HEK293 (cell line): ENCODE results near the gene AIG1.

Experiments used
- SCRT2 ChIP-seq: fragments of 450-650 bp; formaldehyde crosslinking; IDR thresholded peaks from 2 replicates; pipeline ENCODE4 v1.5.1; 2016; ENCODE audit warnings: missing biosample characterization, missing genetic modification characterization
- ZBTB17 ChIP-seq: fragments of 450-650 bp; formaldehyde crosslinking; IDR thresholded peaks from 2 replicates; pipeline ENCODE4 v1.5.1; 2016; ENCODE audit warnings: missing biosample characterization, missing genetic modification characterization
- ZBTB48 ChIP-seq: fragments of 450-650 bp; formaldehyde crosslinking; IDR thresholded peaks from 2 replicates; pipeline ENCODE4 v1.5.1; 2016; ENCODE audit warnings: missing biosample characterization, missing genetic modification characterization
- ZFP41 ChIP-seq: fragments of 450-650 bp; formaldehyde crosslinking; IDR thresholded peaks from 2 replicates; pipeline ENCODE4 v1.5.1; 2016; ENCODE audit warnings: missing biosample characterization, missing genetic modification characterization, borderline replicate concordance
- ZNF157 ChIP-seq: fragments of 450-650 bp; formaldehyde crosslinking; IDR thresholded peaks from 2 replicates; pipeline ENCODE4 v1.5.1; 2016; ENCODE audit warnings: missing biosample characterization, missing genetic modification characterization
- ZNF174 ChIP-seq: fragments of 450-650 bp; formaldehyde crosslinking; IDR thresholded peaks from 2 replicates; pipeline ENCODE4 v1.5.0; 2017; ENCODE audit warnings: missing biosample characterization, mild to moderate bottlenecking, missing genetic modification characterization
- ZNF2 ChIP-seq: fragments of 450-650 bp; formaldehyde crosslinking; IDR thresholded peaks from 2 replicates; pipeline ENCODE4 v1.5.1; 2016; ENCODE audit warnings: missing biosample characterization, missing genetic modification characterization
- ZNF221 ChIP-seq: fragments of 450-650 bp; formaldehyde crosslinking; IDR thresholded peaks from 2 replicates; pipeline ENCODE4 v1.5.1; 2017; ENCODE audit warnings: missing biosample characterization, missing genetic modification characterization, borderline replicate concordance
- ZNF274 ChIP-seq, 2 experiments: fragments of 200-500 bp in 1 of 2; fragments of 450-650 bp in 1 of 2; sonication (Bioruptor generic) in 1 of 2; formaldehyde crosslinking in 1 of 2; IDR thresholded peaks; 2 replicates each; pipeline versions ENCODE4 v1.5.1 to v1.6.1; 2014 to 2016; ENCODE audit warnings: borderline replicate concordance in 1 of 2, inconsistent platforms in 1 of 2, low read length in 1 of 2, missing biosample characterization in 1 of 2, missing genetic modification characterization in 1 of 2
- ZNF311 ChIP-seq: fragments of 450-650 bp; formaldehyde crosslinking; IDR thresholded peaks from 2 replicates; pipeline ENCODE4 v1.5.1; 2017; ENCODE audit warnings: missing biosample characterization, missing genetic modification characterization, borderline replicate concordance
- ZNF324 ChIP-seq: fragments of 450-650 bp; formaldehyde crosslinking; IDR thresholded peaks from 2 replicates; pipeline ENCODE4 v1.5.1; 2016; ENCODE audit warnings: missing biosample characterization, missing genetic modification characterization
- ZNF354C ChIP-seq: fragments of 450-650 bp; formaldehyde crosslinking; IDR thresholded peaks from 2 replicates; pipeline ENCODE4 v1.5.1; 2016; ENCODE audit warnings: missing biosample characterization, missing genetic modification characterization, low read depth, borderline replicate concordance
- ZNF394 ChIP-seq: fragments of 450-650 bp; formaldehyde crosslinking; IDR thresholded peaks from 2 replicates; pipeline ENCODE4 v1.5.1; 2016; ENCODE audit warnings: missing biosample characterization, missing genetic modification characterization, mild to moderate bottlenecking, moderate library complexity, borderline replicate concordance
- ZNF423 ChIP-seq: fragments of 450-650 bp; formaldehyde crosslinking; IDR thresholded peaks from 2 replicates; pipeline ENCODE4 v1.5.1; 2016; ENCODE audit warnings: missing biosample characterization, missing genetic modification characterization
- ZNF510 ChIP-seq: fragments of 450-650 bp; formaldehyde crosslinking; IDR thresholded peaks from 2 replicates; pipeline ENCODE4 v1.5.1; 2018; ENCODE audit warnings: mild to moderate bottlenecking, missing genetic modification characterization, missing biosample characterization; ENCODE audit not compliant: insufficient replicate concordance
- ZNF585B ChIP-seq: fragments of 450-650 bp; formaldehyde crosslinking; IDR thresholded peaks from 2 replicates; pipeline ENCODE4 v1.5.1; 2016; ENCODE audit warnings: missing biosample characterization, missing genetic modification characterization
- ZNF621 ChIP-seq: fragments of 450-650 bp; formaldehyde crosslinking; IDR thresholded peaks from 2 replicates; pipeline ENCODE4 v1.5.1; 2017; ENCODE audit warnings: missing biosample characterization, missing genetic modification characterization
- ZNF623 ChIP-seq: fragments of 450-650 bp; formaldehyde crosslinking; IDR thresholded peaks from 2 replicates; pipeline ENCODE4 v1.5.1; 2016; ENCODE audit warnings: missing biosample characterization, missing genetic modification characterization
- ZNF626 ChIP-seq: fragments of 450-650 bp; sonication (Bioruptor Pico); formaldehyde crosslinking; IDR thresholded peaks from 2 replicates; pipeline ENCODE4 v1.5.1; 2018; ENCODE audit warnings: missing biosample characterization, missing genetic modification characterization, inconsistent platforms
- ZNF701 ChIP-seq: fragments of 450-650 bp; formaldehyde crosslinking; IDR thresholded peaks from 2 replicates; pipeline ENCODE4 v1.5.1; 2016; ENCODE audit warnings: missing biosample characterization, missing genetic modification characterization
- ZNF792 ChIP-seq: fragments of 450-650 bp; formaldehyde crosslinking; IDR thresholded peaks from 2 replicates; pipeline ENCODE4 v1.5.1; 2016; ENCODE audit warnings: missing biosample characterization, missing genetic modification characterization
- ZNF837 ChIP-seq: fragments of 450-650 bp; formaldehyde crosslinking; IDR thresholded peaks from 2 replicates; pipeline ENCODE4 v1.5.1; 2016; ENCODE audit warnings: missing biosample characterization, missing genetic modification characterization
- TF ChIP-seq, protein P1 (sequence below): fragments of 450-650 bp; formaldehyde crosslinking; conservative IDR thresholded peaks from 2 replicates; pipeline ENCODE4 v1.5.1; 2016; ENCODE audit warnings: low read depth, missing biosample characterization, missing genetic modification characterization
- TF ChIP-seq, protein P2 (sequence below): fragments of 450-650 bp; formaldehyde crosslinking; IDR thresholded peaks from 2 replicates; pipeline ENCODE4 v1.5.1; 2016; ENCODE audit warnings: missing biosample characterization, missing genetic modification characterization
- TF ChIP-seq, protein P3 (sequence below): fragments of 450-650 bp; formaldehyde crosslinking; IDR thresholded peaks from 2 replicates; pipeline ENCODE4 v1.5.1; 2016; ENCODE audit warnings: missing biosample characterization, missing genetic modification characterization
- TF ChIP-seq, protein P4 (sequence below): fragments of 450-650 bp; formaldehyde crosslinking; IDR thresholded peaks from 2 replicates; pipeline ENCODE4 v1.5.0; 2017; ENCODE audit warnings: missing biosample characterization, missing genetic modification characterization, borderline replicate concordance
- TF ChIP-seq, protein P5 (sequence below): fragments of 450-650 bp; formaldehyde crosslinking; IDR thresholded peaks from 2 replicates; pipeline ENCODE4 v1.5.1; 2016; ENCODE audit warnings: missing biosample characterization, missing genetic modification characterization

Gene AIG1

DNA sequence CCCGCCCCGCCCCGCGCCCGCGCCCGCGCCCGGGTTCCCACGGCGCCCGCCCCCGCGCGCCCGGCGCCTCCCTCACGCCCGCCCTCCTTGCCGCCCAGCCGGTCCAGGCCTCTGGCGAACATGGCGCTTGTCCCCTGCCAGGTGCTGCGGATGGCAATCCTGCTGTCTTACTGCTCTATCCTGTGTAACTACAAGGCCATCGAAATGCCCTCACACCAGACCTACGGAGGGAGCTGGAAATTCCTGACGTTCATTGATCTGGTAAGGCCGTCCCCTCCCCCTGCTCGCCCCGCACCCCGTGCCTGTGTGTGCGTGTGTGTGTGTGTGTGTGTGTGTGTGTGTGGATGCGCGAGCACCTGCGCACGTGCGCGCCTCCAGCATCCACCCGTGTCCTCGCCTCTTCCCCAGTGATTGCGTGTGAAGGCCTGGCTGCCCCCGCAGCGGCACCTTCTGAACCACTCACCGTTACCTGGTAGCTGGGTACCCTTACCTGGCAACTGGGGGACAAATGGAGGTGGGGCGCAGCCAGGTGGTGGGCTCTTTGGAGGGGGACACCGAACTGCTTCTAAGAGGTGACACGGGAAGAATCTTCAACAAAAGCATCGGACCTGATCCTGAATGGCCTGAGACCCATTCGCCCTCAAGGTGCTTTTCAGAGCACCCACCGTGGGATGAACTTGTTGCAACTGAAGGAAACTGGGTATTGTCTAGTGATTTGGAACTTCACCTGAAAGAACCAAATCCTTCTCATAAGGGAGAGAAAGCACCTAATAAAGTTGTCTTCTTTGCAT lies at the start of gene AIG1 (continued):
- TF ChIP-seq, protein P1, sequence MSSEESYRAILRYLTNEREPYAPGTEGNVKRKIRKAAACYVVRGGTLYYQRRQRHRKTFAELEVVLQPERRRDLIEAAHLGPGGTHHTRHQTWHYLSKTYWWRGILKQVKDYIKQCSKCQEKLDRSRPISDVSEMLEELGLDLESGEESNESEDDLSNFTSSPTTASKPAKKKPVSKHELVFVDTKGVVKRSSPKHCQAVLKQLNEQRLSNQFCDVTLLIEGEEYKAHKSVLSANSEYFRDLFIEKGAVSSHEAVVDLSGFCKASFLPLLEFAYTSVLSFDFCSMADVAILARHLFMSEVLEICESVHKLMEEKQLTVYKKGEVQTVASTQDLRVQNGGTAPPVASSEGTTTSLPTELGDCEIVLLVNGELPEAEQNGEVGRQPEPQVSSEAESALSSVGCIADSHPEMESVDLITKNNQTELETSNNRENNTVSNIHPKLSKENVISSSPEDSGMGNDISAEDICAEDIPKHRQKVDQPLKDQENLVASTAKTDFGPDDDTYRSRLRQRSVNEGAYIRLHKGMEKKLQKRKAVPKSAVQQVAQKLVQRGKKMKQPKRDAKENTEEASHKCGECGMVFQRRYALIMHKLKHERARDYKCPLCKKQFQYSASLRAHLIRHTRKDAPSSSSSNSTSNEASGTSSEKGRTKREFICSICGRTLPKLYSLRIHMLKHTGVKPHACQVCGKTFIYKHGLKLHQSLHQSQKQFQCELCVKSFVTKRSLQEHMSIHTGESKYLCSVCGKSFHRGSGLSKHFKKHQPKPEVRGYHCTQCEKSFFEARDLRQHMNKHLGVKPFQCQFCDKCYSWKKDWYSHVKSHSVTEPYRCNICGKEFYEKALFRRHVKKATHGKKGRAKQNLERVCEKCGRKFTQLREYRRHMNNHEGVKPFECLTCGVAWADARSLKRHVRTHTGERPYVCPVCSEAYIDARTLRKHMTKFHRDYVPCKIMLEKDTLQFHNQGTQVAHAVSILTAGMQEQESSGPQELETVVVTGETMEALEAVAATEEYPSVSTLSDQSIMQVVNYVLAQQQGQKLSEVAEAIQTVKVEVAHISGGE (tag by site-specific recombination) = no peak
- TF ChIP-seq ZNF701 (tag by site-specific recombination) (no peak), ZBTB48 (tag by site-specific recombination) (0 out of 2 replicates have a peak, but pooled peaks have one; percentile 12), ZNF174 (tag by site-specific recombination) (no peak), ZNF2 (peak; percentile 58), ZNF324 (tag by site-specific recombination) (no peak; the same call in 1 of the 2 replicates), ZNF623 (no peak), ZNF221 (no peak), ZNF837 (no peak), ZBTB17 (no peak), ZNF626 (tag by site-specific recombination) (no peak), ZNF510 (tag by site-specific recombination) (no peak), ZNF423 (tag by site-specific recombination) (no peak), ZNF585B (no peak), SCRT2 (peak; percentile 91), ZNF157 (tag by site-specific recombination) (no peak), ZNF311 (no peak), ZNF354C (no peak), ZNF394 (tag by site-specific recombination) (no peak), ZNF792 (no peak), ZFP41 (tag by site-specific recombination) (no peak), ZNF621 (no peak), ZNF274 (IDR thresholded peaks at IDR 0.05; ENCODE audit: low read length) (no peak), ZNF274 (tag by site-specific recombination; IDR thresholded peaks at IDR 0.05; ENCODE audit: borderline replicate concordance) (no peak)
- TF ChIP-seq, protein P2, sequence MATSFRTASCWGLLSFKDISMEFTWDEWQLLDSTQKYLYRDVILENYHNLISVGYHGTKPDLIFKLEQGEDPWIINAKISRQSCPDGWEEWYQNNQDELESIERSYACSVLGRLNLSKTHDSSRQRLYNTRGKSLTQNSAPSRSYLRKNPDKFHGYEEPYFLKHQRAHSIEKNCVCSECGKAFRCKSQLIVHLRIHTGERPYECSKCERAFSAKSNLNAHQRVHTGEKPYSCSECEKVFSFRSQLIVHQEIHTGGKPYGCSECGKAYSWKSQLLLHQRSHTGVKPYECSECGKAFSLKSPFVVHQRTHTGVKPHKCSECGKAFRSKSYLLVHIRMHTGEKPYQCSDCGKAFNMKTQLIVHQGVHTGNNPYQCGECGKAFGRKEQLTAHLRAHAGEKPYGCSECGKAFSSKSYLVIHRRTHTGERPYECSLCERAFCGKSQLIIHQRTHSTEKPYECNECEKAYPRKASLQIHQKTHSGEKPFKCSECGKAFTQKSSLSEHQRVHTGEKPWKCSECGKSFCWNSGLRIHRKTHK (tag by site-specific recombination) = no peak
- TF ChIP-seq, protein P3, sequence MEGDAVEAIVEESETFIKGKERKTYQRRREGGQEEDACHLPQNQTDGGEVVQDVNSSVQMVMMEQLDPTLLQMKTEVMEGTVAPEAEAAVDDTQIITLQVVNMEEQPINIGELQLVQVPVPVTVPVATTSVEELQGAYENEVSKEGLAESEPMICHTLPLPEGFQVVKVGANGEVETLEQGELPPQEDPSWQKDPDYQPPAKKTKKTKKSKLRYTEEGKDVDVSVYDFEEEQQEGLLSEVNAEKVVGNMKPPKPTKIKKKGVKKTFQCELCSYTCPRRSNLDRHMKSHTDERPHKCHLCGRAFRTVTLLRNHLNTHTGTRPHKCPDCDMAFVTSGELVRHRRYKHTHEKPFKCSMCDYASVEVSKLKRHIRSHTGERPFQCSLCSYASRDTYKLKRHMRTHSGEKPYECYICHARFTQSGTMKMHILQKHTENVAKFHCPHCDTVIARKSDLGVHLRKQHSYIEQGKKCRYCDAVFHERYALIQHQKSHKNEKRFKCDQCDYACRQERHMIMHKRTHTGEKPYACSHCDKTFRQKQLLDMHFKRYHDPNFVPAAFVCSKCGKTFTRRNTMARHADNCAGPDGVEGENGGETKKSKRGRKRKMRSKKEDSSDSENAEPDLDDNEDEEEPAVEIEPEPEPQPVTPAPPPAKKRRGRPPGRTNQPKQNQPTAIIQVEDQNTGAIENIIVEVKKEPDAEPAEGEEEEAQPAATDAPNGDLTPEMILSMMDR (tag by site-specific recombination) = no peak
- TF ChIP-seq, protein P4, sequence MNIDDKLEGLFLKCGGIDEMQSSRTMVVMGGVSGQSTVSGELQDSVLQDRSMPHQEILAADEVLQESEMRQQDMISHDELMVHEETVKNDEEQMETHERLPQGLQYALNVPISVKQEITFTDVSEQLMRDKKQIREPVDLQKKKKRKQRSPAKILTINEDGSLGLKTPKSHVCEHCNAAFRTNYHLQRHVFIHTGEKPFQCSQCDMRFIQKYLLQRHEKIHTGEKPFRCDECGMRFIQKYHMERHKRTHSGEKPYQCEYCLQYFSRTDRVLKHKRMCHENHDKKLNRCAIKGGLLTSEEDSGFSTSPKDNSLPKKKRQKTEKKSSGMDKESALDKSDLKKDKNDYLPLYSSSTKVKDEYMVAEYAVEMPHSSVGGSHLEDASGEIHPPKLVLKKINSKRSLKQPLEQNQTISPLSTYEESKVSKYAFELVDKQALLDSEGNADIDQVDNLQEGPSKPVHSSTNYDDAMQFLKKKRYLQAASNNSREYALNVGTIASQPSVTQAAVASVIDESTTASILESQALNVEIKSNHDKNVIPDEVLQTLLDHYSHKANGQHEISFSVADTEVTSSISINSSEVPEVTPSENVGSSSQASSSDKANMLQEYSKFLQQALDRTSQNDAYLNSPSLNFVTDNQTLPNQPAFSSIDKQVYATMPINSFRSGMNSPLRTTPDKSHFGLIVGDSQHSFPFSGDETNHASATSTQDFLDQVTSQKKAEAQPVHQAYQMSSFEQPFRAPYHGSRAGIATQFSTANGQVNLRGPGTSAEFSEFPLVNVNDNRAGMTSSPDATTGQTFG = no peak
- TF ChIP-seq, protein P5, sequence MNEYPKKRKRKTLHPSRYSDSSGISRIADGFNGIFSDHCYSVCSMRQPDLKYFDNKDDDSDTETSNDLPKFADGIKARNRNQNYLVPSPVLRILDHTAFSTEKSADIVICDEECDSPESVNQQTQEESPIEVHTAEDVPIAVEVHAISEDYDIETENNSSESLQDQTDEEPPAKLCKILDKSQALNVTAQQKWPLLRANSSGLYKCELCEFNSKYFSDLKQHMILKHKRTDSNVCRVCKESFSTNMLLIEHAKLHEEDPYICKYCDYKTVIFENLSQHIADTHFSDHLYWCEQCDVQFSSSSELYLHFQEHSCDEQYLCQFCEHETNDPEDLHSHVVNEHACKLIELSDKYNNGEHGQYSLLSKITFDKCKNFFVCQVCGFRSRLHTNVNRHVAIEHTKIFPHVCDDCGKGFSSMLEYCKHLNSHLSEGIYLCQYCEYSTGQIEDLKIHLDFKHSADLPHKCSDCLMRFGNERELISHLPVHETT (tag by site-specific recombination) = no peak
